Endothelial cell of umbilical vein (primary cell): Measurements from ENCODE around the gene PHAF1.

Source experiments
- CTCF ChIP-seq, 2 donors: IDR thresholded peaks; 1 replicate in 1 of 2; 2 replicates in 1 of 2; pipeline ENCODE4 v1.5.1; 2011; ENCODE audit warnings: low read length in 2 of 2, mild to moderate bottlenecking in 2 of 2, moderate library complexity in 2 of 2, control low read depth in 1 of 2, inconsistent platforms in 1 of 2, low read depth in 1 of 2; ENCODE audit not compliant: insufficient read depth in 1 of 2; ENCODE audit errors: extremely low read depth in 1 of 2
- JUN ChIP-seq: IDR thresholded peaks from 2 replicates; pipeline ENCODE4 v1.6.1; 2011; ENCODE audit warnings: borderline replicate concordance, low read depth; ENCODE audit not compliant: insufficient read length, insufficient read depth
- POLR2A ChIP-seq: IDR thresholded peaks from 2 replicates; pipeline ENCODE4 v1.6.1; 2012; ENCODE audit warnings: low read depth, mild to moderate bottlenecking, control low read depth, low read length
- POLR2AphosphoS5 ChIP-seq: IDR thresholded peaks from 2 replicates; pipeline ENCODE4 v1.6.1; 2012; ENCODE audit warnings: low read depth, mild to moderate bottlenecking, control low read depth, low read length, moderate library complexity; ENCODE audit not compliant: insufficient read depth

DNA sequence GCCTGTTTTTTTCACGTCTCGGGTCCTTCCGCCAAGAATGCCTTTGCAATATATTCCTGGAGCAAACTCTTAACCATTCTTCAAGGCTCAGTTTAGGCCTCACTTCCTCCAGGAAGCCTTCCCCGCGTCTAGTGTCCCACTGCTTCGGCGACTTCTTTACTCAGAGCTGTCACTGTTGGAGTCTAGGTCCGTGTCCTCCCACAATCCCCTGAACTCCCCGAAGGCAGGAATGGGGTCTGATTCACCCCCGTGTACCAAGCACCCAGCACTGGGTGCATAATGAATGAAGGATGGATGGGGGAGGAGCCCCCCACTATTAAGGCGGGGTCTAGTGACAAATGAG is 73.5 kb downstream of the PHAF1 start:
- TF ChIP-seq CTCF (IDR thresholded peaks at IDR 0.05; ENCODE audit: extremely low read depth in 1 of 2, insufficient read depth in 1 of 2, low read depth in 1 of 2, low read length in 2 of 2): no peak
- TF ChIP-seq POLR2A: no peak
- TF ChIP-seq JUN: no peak
- TF ChIP-seq POLR2AphosphoS5: no peak
